Astrocyte (in vitro differentiated cells and primary cell): ENCODE data around the gene SMYD2.

Source experiments
- CTCF ChIP-seq: IDR thresholded peaks from 2 replicates; pipeline ENCODE4 v1.5.1; 2011; ENCODE audit warnings: low read depth, mild to moderate bottlenecking, inconsistent platforms, low read length, moderate library complexity; ENCODE audit not compliant: insufficient read depth
- EZH2 ChIP-seq: IDR thresholded peaks from 2 replicates; pipeline ENCODE4 v1.6.1; 2012; ENCODE audit warnings: mild to moderate bottlenecking, low read length, inconsistent platforms; ENCODE audit not compliant: insufficient read depth

- TF ChIP-seq EZH2, result no peak
- TF ChIP-seq CTCF, result no peak
These were observed 1.8 kb downstream of the SMYD2 start for GRCh38 chr1:214282630-214283242.
